Left lung (tissue), 10 donors: ENCODE results near the gene HSP90AB1. TPM values are rescaled to one million over a fixed set of nuclear protein-coding genes. Genes with fewer than 3 reads are reported as not detected.

ENCODE experiments used
- ATAC-seq: fragments of 200-7000 bp; cut with Tn5 transposase; one replicate; pipeline ENCODE4 v1.9.1; 2020; ENCODE audit warnings: moderate library complexity
- DNase-seq, 4 donors: peaks; one replicate each; pipeline ENCODE4 v3.0.0-alpha.2; 2013 to 2020
- H3K27ac ChIP-seq, 2 donors: fragments of 200-600 bp; sonication (generic) in 1 of 2; one replicate each; pipeline versions ENCODE4 v1.5.0 to v1.8.0; 2020 to 2021
- H3K27me3 ChIP-seq, 2 donors: fragments of 200-600 bp; sonication (generic) in 1 of 2; one replicate each; pipeline versions ENCODE4 v1.5.0 to v1.8.0; 2020 to 2021
- H3K36me3 ChIP-seq, 2 donors: fragments of 200-600 bp; sonication (generic) in 1 of 2; one replicate each; pipeline versions ENCODE4 v1.5.0 to v1.8.0; 2020 to 2021
- H3K4me1 ChIP-seq, 2 donors: fragments of 200-600 bp; one replicate each; pipeline ENCODE4 v1.8.0; 2021
- H3K4me3 ChIP-seq, 2 donors: fragments of 200-600 bp; sonication (generic) in 1 of 2; one replicate each; pipeline versions ENCODE4 v1.5.0 to v1.8.0; 2020 to 2021; ENCODE audit warnings: mild to moderate bottlenecking in 1 of 2
- H3K9me3 ChIP-seq, 2 donors: fragments of 200-600 bp; sonication (generic) in 1 of 2; one replicate each; pipeline versions ENCODE4 v1.5.0 to v1.8.0; 2020 to 2021
- intact Hi-C, 2 donors: fragments of 100-400 bp; cut with DNase I; formaldehyde crosslinking; loops; one replicate each; pipeline versions ENCODE4 v1.11.2 to v1.14.2; 2022
- polyA plus RNA-seq, 6 donors: library from polyadenylated mRNA; unstranded; fragments of 120-200 nt; gene quantifications; one replicate each; pipeline ENCODE4 v1.2.1, GENCODE V29; 2013; ENCODE audit not compliant: insufficient read length in 6 of 6
- total RNA-seq, 2 donors: library from RNA; stranded (reverse); fragmentation: NEBNext Ultra II Directional; extraction: Animal tissue kit (Norgen Biotek cat#: 25700); gene quantifications; one replicate each; pipeline ENCODE4 v1.2.1, GENCODE V29; 2021
- TF ChIP-seq, protein P1 (sequence below), 2 donors: fragments of 200-600 bp; sonication (generic) in 1 of 2; IDR thresholded peaks; one replicate each; pipeline versions ENCODE4 v1.5.0 to v1.8.0; 2021; ENCODE audit warnings: antibody characterized with exemption in 2 of 2
- donor health status: DM: no; HTN: yes; CAD: no.
- donor health status: DM: no; HTN: no; CAD: no.

Gene HSP90AB1
- total and polyA plus RNA-seq, 8 donors: 726 to 1,444 (median 1,251) TPM

DNA sequence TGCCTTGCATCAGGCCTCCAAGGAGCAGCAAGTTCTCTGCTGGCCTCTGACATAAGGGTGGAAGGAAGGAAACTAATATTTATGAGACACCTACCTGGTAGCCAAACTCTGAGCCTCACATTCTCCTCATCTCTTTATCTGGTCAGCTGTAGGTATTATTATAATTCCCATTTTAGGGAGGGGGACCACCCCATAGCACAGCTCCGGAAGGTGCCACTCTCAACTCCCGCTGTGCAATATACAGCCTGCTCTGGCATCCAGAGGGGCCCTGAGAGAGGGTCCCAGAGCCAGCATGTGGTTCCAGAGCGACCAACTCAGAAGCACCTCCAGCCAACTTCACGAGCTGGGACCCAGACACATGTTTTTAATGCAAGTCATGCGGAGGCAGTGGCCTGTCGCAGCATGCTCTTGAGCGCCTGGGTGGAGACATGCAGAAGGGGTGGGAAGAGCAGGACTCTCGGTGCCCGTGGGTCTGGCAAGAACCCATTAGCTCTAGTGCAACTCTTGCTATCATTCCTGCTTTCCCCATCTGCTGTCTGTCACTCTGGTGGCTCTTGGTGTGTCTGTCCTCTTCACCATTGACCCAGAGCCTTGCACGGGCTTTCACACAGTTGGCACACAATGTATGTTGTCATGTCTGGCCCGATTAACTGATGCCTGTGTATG lies 45.1 kb upstream of the HSP90AB1 start:
- Histone ChIP-seq H3K27me3 (no peaks in the 10 kb centered on the region), H3K4me1 (no peaks in the 10 kb centered on the region), H3K4me3 (no peak overlapping the region), H3K36me3 (no peaks in the 10 kb centered on the region), H3K9me3 (no peaks in the 10 kb centered on the region), H3K27ac (no peak overlapping the region)
- intact Hi-C loops: no loop called here
- TF ChIP-seq, protein P1, sequence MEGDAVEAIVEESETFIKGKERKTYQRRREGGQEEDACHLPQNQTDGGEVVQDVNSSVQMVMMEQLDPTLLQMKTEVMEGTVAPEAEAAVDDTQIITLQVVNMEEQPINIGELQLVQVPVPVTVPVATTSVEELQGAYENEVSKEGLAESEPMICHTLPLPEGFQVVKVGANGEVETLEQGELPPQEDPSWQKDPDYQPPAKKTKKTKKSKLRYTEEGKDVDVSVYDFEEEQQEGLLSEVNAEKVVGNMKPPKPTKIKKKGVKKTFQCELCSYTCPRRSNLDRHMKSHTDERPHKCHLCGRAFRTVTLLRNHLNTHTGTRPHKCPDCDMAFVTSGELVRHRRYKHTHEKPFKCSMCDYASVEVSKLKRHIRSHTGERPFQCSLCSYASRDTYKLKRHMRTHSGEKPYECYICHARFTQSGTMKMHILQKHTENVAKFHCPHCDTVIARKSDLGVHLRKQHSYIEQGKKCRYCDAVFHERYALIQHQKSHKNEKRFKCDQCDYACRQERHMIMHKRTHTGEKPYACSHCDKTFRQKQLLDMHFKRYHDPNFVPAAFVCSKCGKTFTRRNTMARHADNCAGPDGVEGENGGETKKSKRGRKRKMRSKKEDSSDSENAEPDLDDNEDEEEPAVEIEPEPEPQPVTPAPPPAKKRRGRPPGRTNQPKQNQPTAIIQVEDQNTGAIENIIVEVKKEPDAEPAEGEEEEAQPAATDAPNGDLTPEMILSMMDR (IDR thresholded peaks at IDR 0.05): no peak
- DNase-seq (no peak), ATAC-seq (no peak)

DNA sequence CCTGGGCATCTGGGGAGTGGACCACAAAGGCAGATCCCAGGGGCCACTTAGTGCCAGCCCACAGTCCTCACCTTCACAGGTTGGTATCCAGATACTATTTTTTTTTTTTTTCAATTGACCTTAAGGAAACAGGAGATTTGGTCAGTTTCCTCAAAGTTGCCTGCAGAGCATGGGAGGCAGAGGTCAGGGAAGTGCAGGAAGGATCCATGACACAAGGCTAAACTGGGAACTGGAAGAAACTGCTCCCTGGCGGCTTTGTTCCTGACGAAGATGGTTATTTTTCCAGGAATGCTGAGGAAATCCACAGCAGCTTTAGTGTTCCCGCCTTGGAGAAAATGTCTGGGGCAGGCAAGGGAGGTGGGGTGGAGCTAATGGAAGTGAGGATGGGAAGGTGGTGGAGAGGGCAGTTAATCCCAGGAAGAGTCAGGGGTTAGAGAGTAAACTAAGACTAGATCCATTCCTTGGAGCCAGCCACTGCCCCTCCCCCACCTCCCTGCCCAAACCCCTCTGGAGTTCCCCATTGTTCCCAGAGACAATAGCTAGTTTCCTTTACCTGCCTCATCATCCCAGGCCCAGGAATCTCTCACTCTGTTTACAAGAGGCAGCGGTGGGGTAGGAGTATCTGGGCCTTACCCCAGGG lies 44.4 kb upstream of the HSP90AB1 start:
- no peak for ATAC-seq

DNA sequence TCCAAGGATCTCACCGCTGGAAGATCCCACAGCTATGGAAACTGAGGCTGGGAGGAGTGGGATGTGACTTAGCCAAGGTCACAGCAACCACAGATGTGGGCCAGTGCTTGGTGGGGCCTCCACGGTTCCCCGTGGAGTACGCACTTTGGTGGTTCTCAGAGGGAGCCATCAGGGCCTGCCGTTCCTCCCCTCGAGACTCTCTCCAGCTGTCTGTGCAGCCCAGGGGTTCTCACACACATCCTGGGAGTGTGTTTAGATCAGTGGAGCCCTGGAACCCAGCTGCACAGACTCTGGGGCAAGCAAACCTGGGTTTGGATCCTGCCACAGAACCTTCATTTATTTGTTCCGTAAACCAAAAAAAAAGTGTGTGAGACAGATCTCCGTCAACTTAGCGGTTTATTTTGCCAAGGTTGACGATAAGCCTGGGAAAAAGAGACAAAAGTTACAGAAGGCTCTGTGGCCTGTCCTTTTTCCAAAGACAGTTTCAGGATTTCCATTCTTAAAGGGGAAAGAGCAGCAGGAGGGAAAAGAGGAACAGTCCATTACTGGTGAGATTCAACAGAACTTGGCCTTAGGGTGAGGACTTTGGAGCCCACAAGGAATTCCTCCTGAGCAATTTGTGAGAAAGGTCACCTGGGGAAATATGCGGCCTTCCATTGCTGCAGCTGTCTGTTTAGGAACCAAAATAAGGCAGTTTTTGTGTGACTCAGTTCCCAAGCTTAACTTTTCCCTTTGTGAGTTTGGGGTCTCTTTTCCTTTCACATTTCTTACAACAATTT lies 43.7 kb upstream of the HSP90AB1 start:
- Histone ChIP-seq H3K4me1 (no peaks in the 10 kb centered on the region), H3K27ac (no peak overlapping the region), H3K9me3 (no peaks in the 10 kb centered on the region), H3K27me3 (no peaks in the 10 kb centered on the region), H3K4me3 (no peak overlapping the region), H3K36me3 (no peaks in the 10 kb centered on the region)
- TF ChIP-seq, protein P1 (IDR thresholded peaks at IDR 0.05): no peak
- DNase-seq: no peak
- intact Hi-C loops: no loop called here
- no peak for ATAC-seq

More for the DNA sequence above, 44.4 kb upstream of the HSP90AB1 start:
- DNase-seq: no peak
- Histone ChIP-seq H3K9me3 (no peaks in the 10 kb centered on the region), H3K4me1 (no peaks in the 10 kb centered on the region), H3K27ac (no peak overlapping the region), H3K27me3 (no peaks in the 10 kb centered on the region), H3K4me3 (no peak overlapping the region), H3K36me3 (no peaks in the 10 kb centered on the region)
- intact Hi-C loops: no loop called here
- TF ChIP-seq, protein P1 (IDR thresholded peaks at IDR 0.05): no peak

DNA sequence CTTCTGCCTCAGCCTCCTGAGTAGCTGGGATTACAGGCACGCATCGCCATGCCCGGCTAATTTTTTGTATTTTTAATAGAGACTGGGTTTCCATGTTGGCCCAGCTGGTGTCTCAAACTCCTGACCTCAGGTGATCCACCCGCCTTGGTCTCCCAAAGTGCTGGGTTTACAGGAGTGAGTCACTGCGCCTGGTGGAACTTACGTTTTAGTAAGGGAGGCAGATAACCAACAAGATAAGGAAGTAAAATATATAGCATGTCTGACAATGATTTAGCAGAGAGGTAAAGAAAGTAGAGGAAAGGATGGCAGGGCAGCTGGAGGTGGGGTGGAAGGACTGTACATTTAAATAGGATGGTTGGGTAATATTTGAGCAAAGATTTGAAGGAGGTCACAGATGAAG lies 42.9 kb upstream of the HSP90AB1 start:
- TF ChIP-seq, protein P1 (IDR thresholded peaks at IDR 0.05): no peak
- no peak overlapping the region for H3K27ac ChIP-seq
- no peaks in the 10 kb centered on the region for H3K36me3 ChIP-seq
- no peak overlapping the region for H3K4me3 ChIP-seq
- intact Hi-C loops: no loop called here
- H3K9me3 ChIP-seq: no peaks in the 10 kb centered on the region
- H3K27me3 ChIP-seq: no peaks in the 10 kb centered on the region
- no peak for DNase-seq
- no peaks in the 10 kb centered on the region for H3K4me1 ChIP-seq
- ATAC-seq: no peak

DNA sequence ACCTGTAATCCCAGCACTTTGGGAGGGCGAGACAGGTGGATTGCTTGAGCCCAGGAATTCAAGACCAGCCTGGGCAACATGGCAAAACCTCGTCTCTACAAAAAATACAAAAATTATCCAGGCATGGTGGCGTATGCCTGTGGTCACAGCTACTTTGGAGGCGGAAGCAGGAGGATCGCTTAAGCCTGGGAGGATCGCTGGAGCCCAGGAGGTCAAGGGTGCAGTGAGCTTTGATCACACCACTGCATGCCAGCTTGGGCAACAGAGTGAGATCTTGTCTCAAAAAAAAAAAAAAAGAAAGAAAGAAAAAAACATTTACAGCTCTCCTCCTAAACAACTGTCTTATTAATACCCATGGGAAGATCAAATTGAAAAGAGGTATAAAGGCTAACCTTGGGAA lies 38.9 kb upstream of the HSP90AB1 start:
- TF ChIP-seq, protein P1 (IDR thresholded peaks at IDR 0.05): no peak
- intact Hi-C loops: no loop called here
- ATAC-seq: no peak
- no peaks in the 10 kb centered on the region for H3K4me1 ChIP-seq
- DNase-seq: no peak
- H3K36me3 ChIP-seq: no peaks in the 10 kb centered on the region
- H3K4me3 ChIP-seq: no peak overlapping the region
- H3K27ac ChIP-seq: no peak overlapping the region
- H3K27me3 ChIP-seq: no peaks in the 10 kb centered on the region
- no peaks in the 10 kb centered on the region for H3K9me3 ChIP-seq
